Left ventricle myocardium inferior (tissue), 1 donor: Measurements from ENCODE around the gene PLXNB2. TPM values are rescaled to one million over a fixed set of nuclear protein-coding genes. Genes with fewer than 3 reads are reported as not detected.

ENCODE experiments used
- DNase-seq: peaks from one replicate; pipeline ENCODE4 v3.0.0-alpha.2; 2020
- H3K27ac ChIP-seq: fragments of 200-600 bp; replicated peaks from 2 replicates; pipeline ENCODE4 v1.8.0; 2021
- H3K27me3 ChIP-seq: fragments of 200-600 bp; 2 replicates; pipeline ENCODE4 v1.8.0; 2021; ENCODE audit warnings: low read depth
- H3K36me3 ChIP-seq: fragments of 200-600 bp; 2 replicates; pipeline ENCODE4 v1.8.0; 2021
- H3K4me1 ChIP-seq: fragments of 200-600 bp; 2 replicates; pipeline ENCODE4 v1.8.0; 2021
- H3K4me3 ChIP-seq: fragments of 200-600 bp; 2 replicates; pipeline ENCODE4 v1.8.0; 2021; ENCODE audit warnings: mild to moderate bottlenecking, moderate library complexity
- H3K9me3 ChIP-seq: fragments of 200-600 bp; replicated peaks from 2 replicates; pipeline ENCODE4 v1.8.0; 2021
- CTCF ChIP-seq: fragments of 200-600 bp; IDR thresholded peaks from 2 replicates; pipeline ENCODE4 v1.8.0; 2021; ENCODE audit warnings: antibody characterized with exemption, mild to moderate bottlenecking, borderline replicate concordance
- intact Hi-C: fragments of 100-400 bp; cut with micrococcal nuclease; formaldehyde crosslinking; loops from one replicate; pipeline ENCODE4 v1.11.0; 2022
- total RNA-seq: library from RNA; stranded (reverse); fragmentation: NEBNext Ultra II Directional; extraction: Animal tissue kit (Norgen Biotek cat#: 25700); gene quantifications from one replicate; pipeline ENCODE4 v1.2.1, GENCODE V29; 2021
- donor health status: DM: no; HTN: yes; CAD: no; lungs with severe emphysema.

The PLXNB2 gene
- total RNA-seq, 1 donor from 2014 or later = 50.2 TPM

- H3K36me3 ChIP-seq = peaks cover 26% of the 10 kb centered on the region
- intact Hi-C loops = no loop called here
- peaks cover 70% of the 10 kb centered on the region for H3K4me1 ChIP-seq
- TF ChIP-seq CTCF = peak; percentile 47
- peak within 1 kb of the TSS; percentile 96 for H3K4me3 ChIP-seq
- peak within 1 kb of the TSS; percentile 95 for H3K27ac ChIP-seq
- peak; percentile 97 for DNase-seq
- H3K27me3 ChIP-seq = no peaks in the 10 kb centered on the region
- H3K9me3 ChIP-seq = no peaks in the 10 kb centered on the region
Observed at GRCh38 chr22:50244420-50245213, 62.8 kb downstream of the PLXNB2 start, which contains the start of gene TUBGCP6. Gene TUBGCP6, minus strand, starts transcription at chr22:50245023. Its CDS starts 564 bp downstream, at chr22:50244459.

- H3K4me1 ChIP-seq = peaks cover 66% of the 10 kb centered on the region
- H3K27me3 ChIP-seq = no peaks in the 10 kb centered on the region
- H3K36me3 ChIP-seq = peaks cover 32% of the 10 kb centered on the region
- no peak for DNase-seq
- H3K9me3 ChIP-seq = no peaks in the 10 kb centered on the region
- TF ChIP-seq CTCF = no peak
- peak overlapping the region; percentile 95 for H3K27ac ChIP-seq
- intact Hi-C loops = no loop called here
- H3K4me3 ChIP-seq = peak overlapping the region; percentile 96
Observed at GRCh38 chr22:50243685-50244419, 63.6 kb downstream of the PLXNB2 start.

- H3K4me3 ChIP-seq = peak overlapping the region; percentile 96
- no peaks in the 10 kb centered on the region for H3K27me3 ChIP-seq
- no peak overlapping the region for H3K27ac ChIP-seq
- DNase-seq = no peak
- H3K4me1 ChIP-seq = peaks cover 62% of the 10 kb centered on the region
- intact Hi-C loops = no loop called here
- peaks cover 39% of the 10 kb centered on the region for H3K36me3 ChIP-seq
- H3K9me3 ChIP-seq = no peaks in the 10 kb centered on the region
- TF ChIP-seq CTCF = no peak
Observed at GRCh38 chr22:50242406-50242949, 65.0 kb downstream of the PLXNB2 start.

- peaks cover 33% of the 10 kb centered on the region for H3K4me1 ChIP-seq
- no peaks in the 10 kb centered on the region for H3K9me3 ChIP-seq
- no peak for DNase-seq
- no peak for TF ChIP-seq CTCF
- intact Hi-C loops = no loop called here
- H3K4me3 ChIP-seq = no peak overlapping the region
- no peak overlapping the region for H3K27ac ChIP-seq
- peaks cover 35% of the 10 kb centered on the region for H3K36me3 ChIP-seq
- H3K27me3 ChIP-seq = no peaks in the 10 kb centered on the region
Observed at GRCh38 chr22:50238755-50239154, 68.7 kb downstream of the PLXNB2 start.

GRCh38 chr22:50236731-50237409, 70.6 kb downstream of the PLXNB2 start:
- intact Hi-C loops = no loop called here
- Histone ChIP-seq H3K27me3 (no peaks in the 10 kb centered on the region), H3K4me1 (peaks cover 14% of the 10 kb centered on the region), H3K36me3 (peaks cover 53% of the 10 kb centered on the region), H3K4me3 (no peak overlapping the region), H3K27ac (no peak overlapping the region), H3K9me3 (no peaks in the 10 kb centered on the region)
- TF ChIP-seq CTCF = peak; percentile 23
- peak; percentile 10 for DNase-seq
